GM11168 (cell line): ENCODE measurements around the gene FOXF2.

Experiments
- in situ Hi-C: fragments of 300-500 bp; cut with MboI; formaldehyde crosslinking; loops from one replicate; pipeline ENCODE4 v1.12.0; 2022; ENCODE audit warnings: low sequenced_read_pairs; ENCODE audit not compliant: unreplicated experiment

Gene FOXF2

GRCh38 chr6:1403851-1404712 lies 14.7 kb downstream of the FOXF2 start:
- in situ Hi-C loops: no loop called here

- in situ Hi-C loops: no loop called here
Measured at GRCh38 chr6:1404713-1405098, 15.3 kb downstream of the FOXF2 start.

GRCh38 chr6:1405221-1405620 lies 15.8 kb downstream of the FOXF2 start:
- in situ Hi-C loops: no loop called here

GRCh38 chr6:1406306-1407072 lies 17.1 kb downstream of the FOXF2 start:
- in situ Hi-C loops: no loop called here

- in situ Hi-C loops: no loop called here
Measured at GRCh38 chr6:1407499-1407990, 18.2 kb downstream of the FOXF2 start.

- in situ Hi-C loops: loop anchor here (10.0 kb wide), 1 partner anchor 615 kb away; no protein-coding TSS in a partner anchor
Measured at GRCh38 chr6:1409774-1410465, 20.5 kb downstream of the FOXF2 start.

- in situ Hi-C loops: loop anchor here (10.0 kb wide), 1 partner anchor 618 kb away; no protein-coding TSS in a partner anchor
Measured at GRCh38 chr6:1412901-1413300, 23.5 kb downstream of the FOXF2 start.

GRCh38 chr6:1415416-1416063 lies 26.2 kb downstream of the FOXF2 start:
- in situ Hi-C loops: loop anchor here (10.0 kb wide), 1 partner anchor 621 kb away; no protein-coding TSS in a partner anchor

GRCh38 chr6:1416191-1416760 lies 26.9 kb downstream of the FOXF2 start:
- in situ Hi-C loops: loop anchor here (10.0 kb wide), 1 partner anchor 621 kb away; no protein-coding TSS in a partner anchor

- in situ Hi-C loops: loop anchor here (10.0 kb wide), 1 partner anchor 622 kb away; no protein-coding TSS in a partner anchor
Measured at GRCh38 chr6:1416820-1417219, 27.4 kb downstream of the FOXF2 start.

- in situ Hi-C loops: loop anchor here (10.0 kb wide), 1 partner anchor 623 kb away; no protein-coding TSS in a partner anchor
Measured at GRCh38 chr6:1417718-1418117, 28.3 kb downstream of the FOXF2 start.

GRCh38 chr6:1418471-1419191 lies 29.3 kb downstream of the FOXF2 start:
- in situ Hi-C loops: loop anchor here (10.0 kb wide), 1 partner anchor 624 kb away; no protein-coding TSS in a partner anchor

- in situ Hi-C loops: no loop called here
Measured at GRCh38 chr6:1420382-1420781, 31.0 kb downstream of the FOXF2 start.

- in situ Hi-C loops: no loop called here
Measured at GRCh38 chr6:1422290-1422689, 32.9 kb downstream of the FOXF2 start.

GRCh38 chr6:1423578-1423977 lies 34.2 kb downstream of the FOXF2 start:
- in situ Hi-C loops: no loop called here

- in situ Hi-C loops: no loop called here
Measured at GRCh38 chr6:1424306-1424927, 35.0 kb downstream of the FOXF2 start.

- in situ Hi-C loops: no loop called here
Measured at GRCh38 chr6:1426416-1426815, 37.0 kb downstream of the FOXF2 start.

GRCh38 chr6:1435806-1436205 lies 46.4 kb downstream of the FOXF2 start:
- in situ Hi-C loops: no loop called here
